ENCODE results near the gene PCYOX1L.

PCYOX1L gene

GRCh38 chr5:149410071-149410470, 52.2 kb downstream of the PCYOX1L start:
- DNase-seq, result no peak

DNA sequence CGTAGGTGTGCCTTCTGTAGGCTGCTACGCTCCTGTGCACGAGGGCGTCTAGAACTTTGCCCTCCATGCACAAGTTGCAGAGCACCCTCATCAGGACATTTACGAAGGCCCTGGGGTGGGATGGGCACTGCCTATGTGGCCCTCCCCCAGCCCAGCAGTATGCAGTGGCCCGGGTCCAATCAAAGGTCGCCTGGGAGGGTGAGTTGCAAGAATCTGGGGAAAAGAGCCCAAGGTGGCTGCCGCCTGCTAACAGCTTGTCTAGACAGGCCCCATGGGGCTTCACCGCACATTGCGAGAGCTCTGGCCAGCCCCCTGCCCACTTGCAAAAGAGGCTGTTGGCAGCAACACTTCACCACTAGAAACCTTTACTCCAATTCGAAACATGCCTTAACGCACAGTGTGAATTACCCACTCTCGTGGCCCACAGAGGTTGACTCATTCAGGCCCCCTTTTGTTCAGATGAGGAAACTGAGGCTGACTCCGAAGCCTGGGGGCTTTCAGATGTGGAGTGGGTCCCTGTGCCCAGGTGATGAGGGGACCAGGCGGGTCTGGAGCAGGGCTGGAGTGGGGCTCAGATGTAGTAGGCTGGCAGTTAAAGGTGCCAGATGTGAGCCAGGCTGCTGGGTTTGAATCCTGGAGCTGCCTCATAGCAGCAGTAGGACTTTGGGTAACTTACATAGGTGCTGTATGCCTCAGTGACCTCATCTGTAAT, 53.0 kb downstream of the PCYOX1L start:
- DNase-seq, result no peak

GRCh38 chr5:149411738-149412519, 54.1 kb downstream of the PCYOX1L start:
- no peak for DNase-seq

DNA sequence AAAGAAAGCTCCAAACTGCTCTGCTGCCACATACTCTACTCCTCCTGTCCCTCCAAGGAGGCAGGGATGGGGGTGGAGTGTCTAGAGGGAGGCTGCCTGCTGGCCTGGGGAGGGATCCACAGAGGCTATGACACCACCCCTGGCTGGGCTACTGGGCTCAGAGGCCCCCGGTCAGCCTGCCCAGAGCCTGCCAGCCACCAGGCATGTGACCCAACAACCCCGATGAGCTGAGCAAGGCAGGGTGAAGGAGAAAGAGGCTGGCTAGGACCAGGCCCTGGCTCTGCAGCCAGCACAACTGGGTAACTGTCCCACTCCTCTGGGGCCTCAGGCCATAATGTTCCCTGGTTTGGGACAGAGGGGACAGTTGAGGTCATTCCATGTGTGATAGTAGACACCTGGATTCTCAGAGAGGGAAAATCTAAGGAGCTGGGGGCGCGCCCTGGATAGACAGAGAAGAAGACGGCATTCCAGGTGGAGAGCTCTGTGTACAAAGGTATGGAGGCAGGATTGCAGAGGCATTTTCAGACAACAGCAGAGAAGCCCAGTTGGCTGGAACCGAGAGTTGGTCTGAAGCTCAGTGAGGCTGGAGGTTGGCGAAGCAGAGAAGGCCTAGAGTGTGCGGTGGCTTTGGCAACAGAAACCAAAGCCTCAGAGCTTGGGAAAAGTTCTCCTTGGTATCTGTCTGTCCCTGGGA, 55.1 kb downstream of the PCYOX1L start:
- no peak for DNase-seq

DNA sequence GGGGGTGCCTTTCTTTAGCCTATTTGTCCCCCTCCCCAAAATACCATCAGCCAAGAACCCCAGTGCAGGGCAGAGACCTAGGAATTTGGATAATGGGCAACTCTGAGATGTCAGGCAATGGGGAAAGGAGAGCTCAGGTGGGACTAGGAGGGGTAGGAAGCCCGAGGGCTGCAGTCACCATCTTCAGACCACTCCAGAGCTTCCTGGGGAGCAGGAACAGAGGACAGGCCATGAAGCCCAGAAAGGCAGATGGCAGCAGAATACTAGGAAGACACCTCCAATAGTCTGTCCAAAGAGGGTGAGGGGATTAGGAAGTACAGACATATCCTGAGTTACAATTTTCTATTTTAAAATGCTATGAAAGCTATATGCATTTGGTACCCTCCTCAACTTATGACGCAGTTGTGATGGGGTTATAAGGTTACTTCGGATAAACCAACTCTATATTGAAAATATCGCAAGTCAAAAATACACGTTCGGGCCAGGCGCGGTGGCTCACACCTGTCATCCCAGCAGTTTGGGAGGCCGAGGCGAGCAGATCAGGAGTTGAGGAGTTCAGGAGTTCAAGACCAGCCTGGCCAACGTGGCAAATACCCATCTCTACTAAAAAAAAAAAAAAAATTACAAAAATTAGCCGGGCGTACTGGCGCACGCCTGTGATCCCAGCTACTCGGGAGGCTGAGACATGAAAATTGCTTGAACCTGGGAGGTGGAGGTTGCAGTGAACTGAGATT, 55.8 kb downstream of the PCYOX1L start:
- DNase-seq, result no peak

DNA sequence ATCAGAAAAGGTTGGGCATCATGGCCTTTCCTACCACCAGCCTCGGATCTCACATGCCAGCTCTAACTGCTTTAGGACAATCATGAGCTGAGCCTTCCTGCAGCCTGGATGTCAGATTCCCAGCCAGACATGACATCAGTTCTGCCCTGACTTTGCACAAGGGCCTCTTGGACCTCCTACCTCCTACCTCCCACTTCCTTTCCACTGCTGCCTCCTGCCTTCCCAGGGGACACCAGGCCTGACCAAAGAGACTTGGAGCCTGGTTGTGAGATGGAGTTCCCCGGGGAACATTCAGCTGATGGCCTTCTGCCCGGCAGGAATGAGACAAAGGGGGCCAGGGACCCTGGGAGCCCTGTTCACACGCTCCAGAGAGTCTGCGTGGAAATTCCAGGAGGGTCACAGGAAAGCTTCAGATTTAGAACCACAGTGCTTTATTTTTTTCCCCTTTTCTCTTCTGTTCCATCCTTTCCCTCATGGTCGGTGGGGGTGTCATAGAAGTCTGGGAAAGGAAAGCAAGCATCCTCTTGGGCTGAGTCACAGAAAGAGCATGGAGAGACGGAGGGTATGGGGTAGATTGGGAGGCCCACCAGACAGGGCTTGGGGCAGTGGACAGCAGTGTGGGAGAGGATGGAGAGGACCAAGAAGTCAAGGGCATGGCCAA, 56.7 kb downstream of the PCYOX1L start:
- no peak for DNase-seq

GRCh38 chr5:149415066-149415967, 57.5 kb downstream of the PCYOX1L start:
- DNase-seq, result no peak

- DNase-seq, result no peak
Observed at GRCh38 chr5:149416987-149417710, 59.3 kb downstream of the PCYOX1L start.

GRCh38 chr5:149417711-149418368, 60.0 kb downstream of the PCYOX1L start:
- no peak for DNase-seq

- no peak for DNase-seq
Observed at GRCh38 chr5:149418910-149419531, 61.2 kb downstream of the PCYOX1L start.
